Transverse colon (tissue), 4 donors: Measurements from ENCODE around the gene MLANA.

Experiments
- CTCF ChIP-seq, 5 experiments: fragments of 200-600 bp in 3 of 5; fragments of 450-650 bp in 2 of 5; sonication (generic) in 3 of 5; IDR thresholded peaks; 1 replicate in 2 of 5; 2 replicates in 3 of 5; pipeline ENCODE4 v1.5.1; 2016 to 2017; ENCODE audit warnings: antibody characterized with exemption in 5 of 5, inconsistent platforms in 3 of 5, mild to moderate bottlenecking in 2 of 5, moderate library complexity in 1 of 5
- POLR2A ChIP-seq: fragments of 450-650 bp; IDR thresholded peaks from one replicate; pipeline ENCODE4 v1.6.1; 2016; ENCODE audit warnings: antibody characterized with exemption, mild to moderate bottlenecking, moderate library complexity
- POLR2AphosphoS5 ChIP-seq, 3 donors: sonication (generic); formaldehyde crosslinking; IDR thresholded peaks; one replicate each; pipeline ENCODE4 v1.6.1; 2016; ENCODE audit warnings: antibody characterized with exemption in 3 of 3

GRCh38 chr9:5917273-5917672, 26.6 kb downstream of the MLANA start:
- no peak for TF ChIP-seq POLR2AphosphoS5 (IDR thresholded peaks at IDR 0.05)
- TF ChIP-seq CTCF (IDR thresholded peaks at IDR 0.05) = no peak
- TF ChIP-seq POLR2A = no peak
